Neural cell (in vitro differentiated cells): ENCODE results near the gene SLC25A29. TPM values are rescaled to one million over a fixed set of nuclear protein-coding genes. Genes with fewer than 3 reads are reported as not detected.

Experiments
- H2AFZ ChIP-seq: fragments of 200-600, 300-800 bp; sonication (generic), shearing (Covaris generic); 2 replicates; pipeline ENCODE4 v1.6.0; 2014; ENCODE audit warnings: low read depth, mild to moderate bottlenecking, antibody characterized with exemption, low read length, moderate library complexity
- H3F3A ChIP-seq: fragments of 200-600 bp; shearing (Covaris generic); 2 replicates; pipeline ENCODE4 v1.6.1; 2016; ENCODE audit warnings: mild to moderate bottlenecking, moderate library complexity, mixed read lengths, antibody characterized with exemption, low read length; ENCODE audit not compliant: insufficient read depth, poor library complexity, severe bottlenecking
- H3K27ac ChIP-seq: fragments of 200-600, 300-800 bp; sonication (generic), shearing (Covaris generic); 2 replicates; pipeline ENCODE4 v1.5.1; 2014; ENCODE audit warnings: mild to moderate bottlenecking, low read length, moderate library complexity
- H3K27me3 ChIP-seq: fragments of 300-800, 200-600 bp; sonication (generic), shearing (Covaris generic); 2 replicates; pipeline ENCODE4 v1.6.0; 2014; ENCODE audit warnings: mild to moderate bottlenecking, low read depth, low read length, moderate library complexity; ENCODE audit not compliant: insufficient read depth
- H3K36me3 ChIP-seq: fragments of 300-800, 200-600 bp; sonication (generic), shearing (Covaris generic); 2 replicates; pipeline ENCODE4 v1.5.1; 2014; ENCODE audit warnings: mild to moderate bottlenecking, antibody characterized with exemption, low read length, moderate library complexity; ENCODE audit not compliant: insufficient read depth
- H3K4me2 ChIP-seq: fragments of 300-800, 200-600 bp; sonication (generic), shearing (Covaris generic); 2 replicates; pipeline ENCODE4 v1.6.0; 2014; ENCODE audit warnings: mild to moderate bottlenecking, low read length
- H3K4me3 ChIP-seq: fragments of 300-800, 200-600 bp; sonication (generic), shearing (Covaris generic); 2 replicates; pipeline ENCODE4 v1.5.1; 2014; ENCODE audit warnings: mild to moderate bottlenecking, low read length, moderate library complexity
- H3K79me2 ChIP-seq: fragments of 200-600 bp; shearing (Covaris generic); replicated peaks from 2 replicates; pipeline ENCODE4 v1.6.0; 2014; ENCODE audit warnings: mild to moderate bottlenecking, low read length, moderate library complexity; ENCODE audit not compliant: insufficient read depth
- H3K9ac ChIP-seq: fragments of 300-800, 200-600 bp; sonication (generic), shearing (Covaris generic); 2 replicates; pipeline ENCODE4 v1.6.1; 2016; ENCODE audit warnings: mild to moderate bottlenecking, low read length, mixed read lengths
- H3K9me2 ChIP-seq: fragments of 200-600 bp; shearing (Covaris generic); 2 replicates; pipeline ENCODE4 v1.6.1; 2016; ENCODE audit warnings: mild to moderate bottlenecking, low read length, mixed read lengths; ENCODE audit not compliant: insufficient read depth
- H3K9me3 ChIP-seq: fragments of 200-600, 300-800 bp; sonication (generic), shearing (Covaris generic); 2 replicates; pipeline ENCODE4 v1.6.1; 2016; ENCODE audit warnings: mild to moderate bottlenecking, mixed run types, low read length, moderate library complexity, mixed read lengths
- H4K20me1 ChIP-seq: fragments of 200-600 bp; shearing (Covaris generic); 2 replicates; pipeline ENCODE4 v1.6.1; 2016; ENCODE audit warnings: mild to moderate bottlenecking, mixed run types; ENCODE audit not compliant: insufficient read depth
- CTCF ChIP-seq: fragments of 450-650 bp; IDR thresholded peaks from 2 replicates; pipeline ENCODE4 v1.5.1; 2014; ENCODE audit warnings: antibody characterized with exemption, mild to moderate bottlenecking, moderate library complexity; ENCODE audit not compliant: poor library complexity, severe bottlenecking
- EP300 ChIP-seq: fragments of 450-650 bp; conservative IDR thresholded peaks from 2 replicates; pipeline ENCODE4 v1.6.1; 2014; ENCODE audit warnings: antibody characterized with exemption, mild to moderate bottlenecking, moderate library complexity; ENCODE audit not compliant: poor library complexity, severe bottlenecking
- EZH2 ChIP-seq: fragments of 200-600, 300-800 bp; shearing (Covaris generic), sonication (generic); IDR thresholded peaks from 2 replicates; pipeline ENCODE4 v1.6.1; 2014; ENCODE audit warnings: antibody characterized with exemption, low read length, borderline replicate concordance, mild to moderate bottlenecking; ENCODE audit not compliant: insufficient read depth, poor library complexity, severe bottlenecking
- MXI1 ChIP-seq: fragments of 450-650 bp; conservative IDR thresholded peaks from 2 replicates; pipeline ENCODE4 v1.6.1; 2014; ENCODE audit warnings: antibody characterized with exemption, mild to moderate bottlenecking; ENCODE audit not compliant: poor library complexity, severe bottlenecking
- POLR2AphosphoS5 ChIP-seq: IDR thresholded peaks from 2 replicates; pipeline ENCODE4 v1.6.1; 2012
- RAD21 ChIP-seq: fragments of 450-650 bp; conservative IDR thresholded peaks from 2 replicates; pipeline ENCODE4 v1.6.1; 2014; ENCODE audit warnings: antibody characterized with exemption, mild to moderate bottlenecking, moderate library complexity
- REST ChIP-seq: IDR thresholded peaks from 2 replicates; pipeline ENCODE4 v1.6.1; 2012; ENCODE audit warnings: borderline replicate concordance
- SMC3 ChIP-seq: fragments of 450-650 bp; conservative IDR thresholded peaks from 2 replicates; pipeline ENCODE4 v1.6.1; 2014; ENCODE audit warnings: antibody characterized with exemption, mild to moderate bottlenecking, moderate library complexity; ENCODE audit not compliant: poor library complexity
- TAF1 ChIP-seq: IDR thresholded peaks from 2 replicates; pipeline ENCODE4 v1.6.1; 2012; ENCODE audit warnings: low read depth
- polyA plus RNA-seq: library from polyadenylated mRNA; depleted of rRNA; stranded (reverse); fragments of >200 nt; gene quantifications from 2 replicates; pipeline ENCODE4 v1.2.3, GENCODE V29; 2014

Gene SLC25A29
- polyA plus RNA-seq, 1 donor from 2014 or later = 447 TPM

GRCh38 chr14:100303925-100304324 is 2.3 kb downstream of the SLC25A29 start:
- H3K27me3 ChIP-seq = no peaks in the 10 kb centered on the region
- no peaks in the 10 kb centered on the region for H3F3A ChIP-seq
- H3K4me2 ChIP-seq = peak overlapping the region; percentile 89
- peak overlapping the region; percentile 85 for H3K4me3 ChIP-seq
- H2AFZ ChIP-seq = no peak overlapping the region
- H3K9me2 ChIP-seq = no peaks in the 10 kb centered on the region
- peaks cover 74% of the 10 kb centered on the region for H3K79me2 ChIP-seq
- no peak overlapping the region for H3K27ac ChIP-seq
- peak overlapping the region; percentile 96 for H3K9ac ChIP-seq
- H3K36me3 ChIP-seq = no peaks in the 10 kb centered on the region
- no peak for TF ChIP-seq MXI1
- no peak for TF ChIP-seq TAF1
- no peak for TF ChIP-seq POLR2AphosphoS5
- no peak for TF ChIP-seq REST
- TF ChIP-seq CTCF = no peak
- TF ChIP-seq EP300 = no peak
- no peak for TF ChIP-seq RAD21
- TF ChIP-seq SMC3 = no peak
- no peak for TF ChIP-seq EZH2
- peaks cover 10% of the 10 kb centered on the region for H4K20me1 ChIP-seq
- H3K9me3 ChIP-seq = no peaks in the 10 kb centered on the region

- peak overlapping the region; percentile 85 for H3K4me3 ChIP-seq
- H3K9ac ChIP-seq = no peak overlapping the region
- no peak overlapping the region for H2AFZ ChIP-seq
- peaks cover 69% of the 10 kb centered on the region for H3K79me2 ChIP-seq
- TF ChIP-seq EP300 = no peak
- TF ChIP-seq MXI1 = no peak
- no peak for TF ChIP-seq SMC3
- TF ChIP-seq RAD21 = no peak
- TF ChIP-seq TAF1 = no peak
- TF ChIP-seq REST = no peak
- no peak for TF ChIP-seq CTCF
- TF ChIP-seq EZH2 = no peak
- TF ChIP-seq POLR2AphosphoS5 = no peak
- H3K27me3 ChIP-seq = no peaks in the 10 kb centered on the region
- H3K9me2 ChIP-seq = no peaks in the 10 kb centered on the region
- H3K4me2 ChIP-seq = no peak overlapping the region
- H3K27ac ChIP-seq = no peak overlapping the region
- no peaks in the 10 kb centered on the region for H3K9me3 ChIP-seq
- no peaks in the 10 kb centered on the region for H3K36me3 ChIP-seq
- no peaks in the 10 kb centered on the region for H3F3A ChIP-seq
- peaks cover 10% of the 10 kb centered on the region for H4K20me1 ChIP-seq
Observed at GRCh38 chr14:100303179-100303578, 3.1 kb downstream of the SLC25A29 start.
